ENCODE results near the gene KRT39.
A peak's percentile ranks its signal among the peaks of the same experiment; 100 is the strongest.
"Not testable (repeated sequence)": the region's sequence is repeated elsewhere in the genome, so short reads cannot be mapped to it uniquely, and the experiment has no call there.

Gene KRT39

GRCh38 chr17:40937384-40937819 lies 29.3 kb downstream of the KRT39 start, which contains the start of gene KRT23:
TSS of gene KRT23 (minus strand) at chr17:40937646. CDS start at chr17:40936603, 1,043 bp downstream.
- DNase-seq, result no peak

- DNase-seq, result no peak
Observed at GRCh38 chr17:40936976-40937375, 29.8 kb downstream of the KRT39 start.

- no peak for DNase-seq
Observed at GRCh38 chr17:40936437-40936971, 30.2 kb downstream of the KRT39 start.

GRCh38 chr17:40935624-40936023 lies 31.1 kb downstream of the KRT39 start:
- DNase-seq, result no peak

- DNase-seq, result no peak
Observed at GRCh38 chr17:40932608-40933007, 34.1 kb downstream of the KRT39 start.

- no peak for DNase-seq
Observed at GRCh38 chr17:40931311-40931710, 35.4 kb downstream of the KRT39 start.

- no peak for DNase-seq
Observed at GRCh38 chr17:40926341-40926740, 40.4 kb downstream of the KRT39 start.

- DNase-seq, result no peak
Observed at GRCh38 chr17:40922239-40922638, 44.5 kb downstream of the KRT39 start.

GRCh38 chr17:40921026-40921425 lies 45.7 kb downstream of the KRT39 start:
- DNase-seq, result no peak

GRCh38 chr17:40917116-40917515 lies 49.6 kb downstream of the KRT39 start:
- DNase-seq, result not testable (repeated sequence)

- no peak for DNase-seq
Observed at GRCh38 chr17:40916366-40916765, 50.4 kb downstream of the KRT39 start.

GRCh38 chr17:40915721-40916256 lies 51.0 kb downstream of the KRT39 start:
- no peak for DNase-seq

GRCh38 chr17:40915199-40915661 lies 51.5 kb downstream of the KRT39 start:
- DNase-seq, result no peak

- DNase-seq, result no peak
Observed at GRCh38 chr17:40914075-40914855, 52.5 kb downstream of the KRT39 start.

- no peak for DNase-seq
Observed at GRCh38 chr17:40912486-40913210, 54.1 kb downstream of the KRT39 start.

- no peak for DNase-seq
Observed at GRCh38 chr17:40910441-40910841, 56.3 kb downstream of the KRT39 start.

- DNase-seq, result no peak
Observed at GRCh38 chr17:40909755-40910154, 57.0 kb downstream of the KRT39 start.

GRCh38 chr17:40909351-40909750 lies 57.4 kb downstream of the KRT39 start:
- peak; percentile 79 for DNase-seq
